OCI-LY3 (cell line): ENCODE results near the gene ZNF329.
A peak's percentile ranks its signal among the peaks of the same experiment; 100 is the strongest.

Source experiments
- CTCF ChIP-seq: fragments of 200-600, 300-600 bp; sonication (generic); IDR thresholded peaks from 2 replicates; pipeline ENCODE4 v1.5.1; 2014; ENCODE audit warnings: antibody characterized with exemption, low read length, low read depth
- EZH2phosphoT487 ChIP-seq: fragments of 200-600 bp; shearing (Covaris generic); IDR thresholded peaks from 2 replicates; pipeline ENCODE4 v1.6.1; 2018; ENCODE audit warnings: antibody characterized with exemption, mixed run types, low read depth

- TF ChIP-seq CTCF (peak; percentile 66), EZH2phosphoT487 (no peak)
Measured at GRCh38 chr19:58181902-58182576, 31.4 kb upstream of the ZNF329 start.
